WTC11 (cell line): ENCODE measurements around the gene LRRC27.

Experiments
- CBFB ChIP-seq: sonication (generic); formaldehyde crosslinking; IDR thresholded peaks from 2 replicates; pipeline ENCODE4 v1.8.1; 2022; ENCODE audit warnings: mild to moderate bottlenecking, low read depth, missing genetic modification reagents
- ELF4 ChIP-seq: sonication (generic); formaldehyde crosslinking; IDR thresholded peaks from 2 replicates; pipeline ENCODE4 v1.8.1; 2022; ENCODE audit warnings: low read depth, mild to moderate bottlenecking, moderate library complexity, missing genetic modification reagents
- RELA ChIP-seq: sonication (generic); formaldehyde crosslinking; IDR thresholded peaks from 2 replicates; pipeline ENCODE4 v1.8.1; 2022; ENCODE audit warnings: missing genetic modification reagents, mild to moderate bottlenecking, borderline replicate concordance
- TF ChIP-seq, protein P1 (sequence below): fragments of 200-600 bp; IDR thresholded peaks from 2 replicates; pipeline ENCODE4 v1.8.0; 2022; ENCODE audit warnings: antibody characterized with exemption
- TF ChIP-seq, protein P2 (sequence below): sonication (generic); formaldehyde crosslinking; conservative IDR thresholded peaks from 2 replicates; pipeline ENCODE4 v1.8.1; 2022; ENCODE audit warnings: mild to moderate bottlenecking, missing genetic modification reagents

DNA sequence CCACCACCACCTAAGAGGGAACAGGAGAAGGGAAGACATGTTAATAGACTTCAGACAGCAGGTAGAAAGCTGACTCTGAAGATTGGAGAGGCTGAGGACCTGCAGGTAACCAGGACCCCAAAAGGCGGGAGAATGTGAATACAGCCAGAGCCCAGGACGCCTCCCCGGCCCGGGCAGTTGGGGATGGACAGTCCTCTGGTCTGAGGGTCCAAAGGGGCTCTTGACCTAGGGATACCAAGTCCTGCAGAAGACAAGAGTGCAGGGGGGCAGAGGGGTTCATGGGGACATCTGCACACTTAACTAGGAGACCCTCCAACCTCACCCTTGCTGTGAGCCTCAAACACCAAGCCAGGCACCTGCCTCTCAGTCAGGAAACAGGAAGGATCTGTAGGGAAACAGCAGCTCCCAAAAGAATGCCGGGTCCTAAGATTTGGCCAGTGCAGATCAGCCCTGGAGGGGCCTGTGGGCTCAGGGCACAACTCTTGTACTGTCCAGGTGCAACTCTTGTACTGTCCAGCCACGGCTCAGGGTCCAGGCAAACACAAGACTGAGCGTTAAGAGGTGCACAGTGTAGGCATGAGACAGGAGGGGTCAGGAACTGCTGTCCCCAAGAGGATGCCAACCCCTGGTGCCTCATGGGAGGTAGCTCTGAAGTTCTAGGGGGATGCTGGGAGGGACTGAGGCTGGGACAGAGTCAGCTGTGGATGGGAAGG is 22.0 kb upstream of the LRRC27 start:
- TF ChIP-seq, protein P1, sequence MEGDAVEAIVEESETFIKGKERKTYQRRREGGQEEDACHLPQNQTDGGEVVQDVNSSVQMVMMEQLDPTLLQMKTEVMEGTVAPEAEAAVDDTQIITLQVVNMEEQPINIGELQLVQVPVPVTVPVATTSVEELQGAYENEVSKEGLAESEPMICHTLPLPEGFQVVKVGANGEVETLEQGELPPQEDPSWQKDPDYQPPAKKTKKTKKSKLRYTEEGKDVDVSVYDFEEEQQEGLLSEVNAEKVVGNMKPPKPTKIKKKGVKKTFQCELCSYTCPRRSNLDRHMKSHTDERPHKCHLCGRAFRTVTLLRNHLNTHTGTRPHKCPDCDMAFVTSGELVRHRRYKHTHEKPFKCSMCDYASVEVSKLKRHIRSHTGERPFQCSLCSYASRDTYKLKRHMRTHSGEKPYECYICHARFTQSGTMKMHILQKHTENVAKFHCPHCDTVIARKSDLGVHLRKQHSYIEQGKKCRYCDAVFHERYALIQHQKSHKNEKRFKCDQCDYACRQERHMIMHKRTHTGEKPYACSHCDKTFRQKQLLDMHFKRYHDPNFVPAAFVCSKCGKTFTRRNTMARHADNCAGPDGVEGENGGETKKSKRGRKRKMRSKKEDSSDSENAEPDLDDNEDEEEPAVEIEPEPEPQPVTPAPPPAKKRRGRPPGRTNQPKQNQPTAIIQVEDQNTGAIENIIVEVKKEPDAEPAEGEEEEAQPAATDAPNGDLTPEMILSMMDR = no peak
- TF ChIP-seq ELF4 (no peak), RELA (CRISPR knock-in tag) (no peak), CBFB (CRISPR knock-in tag) (no peak)
- TF ChIP-seq, protein P2, sequence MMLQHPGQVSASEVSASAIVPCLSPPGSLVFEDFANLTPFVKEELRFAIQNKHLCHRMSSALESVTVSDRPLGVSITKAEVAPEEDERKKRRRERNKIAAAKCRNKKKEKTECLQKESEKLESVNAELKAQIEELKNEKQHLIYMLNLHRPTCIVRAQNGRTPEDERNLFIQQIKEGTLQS (CRISPR knock-in tag) = no peak
